Stimulated activated CD4-positive, alpha-beta T cell treated with anti-CD3 and anti-CD28 coated beads, Interleukin-2, amount 100 ng/mL, for 4 hours (primary cell): ENCODE data around the gene PEBP1.
"Not testable (repeated sequence)": the region's sequence is repeated elsewhere in the genome, so short reads cannot be mapped to it uniquely, and the experiment has no call there.

Experiments
- DNase-seq: peaks from one replicate; pipeline ENCODE4 v3.0.0-alpha.2; 2020; ENCODE audit warnings: low read depth

Gene PEBP1

GRCh38 chr12:118135788-118136558, at the start of gene PEBP1:
Gene PEBP1 (plus strand): TSS chr12:118136124. CDS start chr12:118136210, 86 bp downstream.
- DNase-seq, result peak; percentile 87

DNA sequence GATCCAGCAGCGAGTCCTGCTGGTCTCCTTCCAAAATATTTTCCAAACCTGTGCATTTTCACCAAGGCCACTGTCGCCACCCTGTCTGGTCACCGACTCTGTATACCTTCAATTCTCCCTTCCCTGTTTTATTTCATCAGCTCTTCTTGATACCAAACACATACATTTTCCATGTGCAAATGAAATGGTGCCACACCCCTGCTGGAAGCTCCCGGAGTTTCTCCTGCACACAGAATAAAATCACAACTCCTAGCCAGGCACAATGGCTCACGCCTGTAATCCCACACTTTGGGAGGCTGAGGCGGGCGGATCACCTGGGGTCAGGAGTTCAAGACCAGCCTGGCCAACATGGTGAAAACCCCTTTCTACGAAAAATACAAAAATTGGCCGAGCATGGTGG, 46.1 kb upstream of the PEBP1 start:
- DNase-seq, result no peak

DNA sequence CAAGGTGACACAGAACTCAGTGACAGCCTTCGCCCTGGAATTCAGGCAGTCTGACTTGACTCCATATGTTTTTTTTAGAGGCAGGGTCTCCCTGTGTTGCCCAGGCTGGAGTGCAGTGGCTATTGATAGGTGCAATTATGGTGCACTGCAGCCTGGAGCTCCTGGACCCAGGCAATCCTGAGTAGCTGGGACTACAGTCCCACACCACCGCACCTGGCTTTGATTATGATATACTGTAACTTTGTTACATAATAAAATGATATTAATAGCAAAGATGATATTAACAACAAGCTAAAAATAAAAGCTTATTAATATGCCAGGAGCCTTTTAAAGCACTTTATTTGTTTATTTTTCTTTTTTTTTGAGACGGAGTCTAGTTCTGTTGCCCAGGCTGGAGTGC, 41.9 kb upstream of the PEBP1 start:
- no peak for DNase-seq

DNA sequence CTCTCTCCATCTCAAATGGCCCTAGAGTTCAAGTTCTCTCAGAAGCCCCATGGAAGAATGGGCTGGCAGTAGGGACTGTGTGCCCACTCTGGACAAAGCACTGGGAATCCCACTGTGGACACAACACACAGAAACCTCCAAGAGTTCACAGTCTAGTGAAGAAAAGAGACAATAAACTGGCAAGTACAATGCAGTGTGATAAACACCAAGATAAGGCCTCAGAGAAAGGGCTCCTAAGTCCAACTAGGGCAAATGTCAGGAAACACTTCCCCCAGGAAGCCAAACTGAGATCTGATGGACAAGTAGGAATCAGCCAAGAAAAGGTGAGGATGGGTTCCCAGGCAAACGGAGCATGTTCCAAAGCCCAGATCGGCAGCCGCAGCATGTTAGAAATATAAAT, 37.5 kb upstream of the PEBP1 start:
- no peak for DNase-seq

- DNase-seq, result no peak
Observed at GRCh38 chr12:118098911-118099671, 36.8 kb upstream of the PEBP1 start.

- DNase-seq, result no peak
Observed at GRCh38 chr12:118101051-118101450, 34.9 kb upstream of the PEBP1 start.

GRCh38 chr12:118102070-118102469, 33.9 kb upstream of the PEBP1 start:
- no peak for DNase-seq

- no peak for DNase-seq
Observed at GRCh38 chr12:118102609-118103008, 33.3 kb upstream of the PEBP1 start.

DNA sequence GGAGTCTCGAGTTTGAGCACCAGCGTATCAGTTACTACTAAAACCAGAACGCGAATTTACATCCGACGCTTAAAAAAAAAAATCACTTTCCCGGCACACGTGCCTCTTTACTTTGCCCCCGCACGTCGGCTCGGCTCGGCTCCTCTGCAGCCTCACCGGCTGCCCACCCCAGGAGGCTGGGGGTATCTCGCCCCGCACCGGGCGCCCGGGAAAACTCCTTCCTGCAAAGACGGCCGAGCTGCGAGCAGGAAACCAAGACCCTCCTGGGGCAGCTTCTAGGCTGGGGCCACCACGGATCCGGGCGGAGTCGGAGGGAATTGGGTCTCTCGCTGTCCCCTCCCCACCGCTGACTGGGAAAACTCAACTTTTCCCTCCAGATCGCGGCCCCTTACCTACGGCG, 32.7 kb upstream of the PEBP1 start:
- DNase-seq, result no peak

- DNase-seq, result no peak
Observed at GRCh38 chr12:118103601-118104382, 32.1 kb upstream of the PEBP1 start, which contains the start of gene VSIG10. Gene VSIG10 (minus strand): TSS chr12:118104011. CDS start chr12:118103671, 340 bp downstream.

GRCh38 chr12:118107011-118107410, 28.9 kb upstream of the PEBP1 start:
- DNase-seq, result no peak

GRCh38 chr12:118107694-118108093, 28.2 kb upstream of the PEBP1 start:
- DNase-seq, result no peak

DNA sequence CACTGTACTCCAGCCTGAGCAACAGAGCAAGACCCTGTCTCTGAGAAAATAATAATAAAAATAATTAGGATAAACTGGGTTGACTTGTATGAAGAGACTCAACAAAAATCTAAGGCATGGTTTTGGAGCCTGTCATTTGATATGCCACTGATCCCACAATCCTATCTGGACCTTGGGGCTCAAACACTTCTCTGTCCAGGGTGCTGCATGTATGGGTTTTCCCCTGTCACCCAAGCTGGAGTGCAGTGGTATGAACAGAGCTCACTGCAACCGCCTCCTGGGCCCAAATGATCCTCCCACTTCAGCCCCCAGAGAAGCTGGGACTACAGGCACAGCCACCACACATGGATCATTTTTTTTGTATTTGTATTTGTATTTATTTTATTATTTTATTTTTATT, 26.8 kb upstream of the PEBP1 start:
- no peak for DNase-seq

DNA sequence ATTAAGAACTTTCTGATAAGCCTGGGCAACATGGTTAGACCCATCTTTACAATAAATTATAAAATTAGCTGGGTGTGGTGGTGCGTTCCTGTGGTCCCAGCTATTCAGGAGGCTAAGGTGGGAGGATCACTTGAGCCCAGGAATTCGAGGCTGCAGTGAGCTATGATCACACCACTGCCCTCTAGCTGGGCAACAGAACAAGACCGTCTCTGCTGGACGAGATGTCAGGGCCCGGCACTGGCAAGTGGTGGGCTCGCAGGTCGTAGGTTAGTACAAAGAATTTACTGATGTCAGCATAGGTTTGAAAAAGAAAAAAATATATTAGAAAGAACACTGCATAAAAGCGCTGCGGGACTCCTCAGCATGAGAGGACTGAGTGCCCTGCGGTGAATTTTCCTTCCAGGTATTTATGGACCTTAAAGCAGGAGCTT, 16.5 kb upstream of the PEBP1 start:
- no peak for DNase-seq

GRCh38 chr12:118120579-118121363, 15.2 kb upstream of the PEBP1 start:
- peak; percentile 11 for DNase-seq

GRCh38 chr12:118122264-118122663, 13.7 kb upstream of the PEBP1 start:
- DNase-seq, result no peak

- no peak for DNase-seq
Observed at GRCh38 chr12:118124333-118124874, 11.5 kb upstream of the PEBP1 start.

GRCh38 chr12:118125743-118126118, 10.2 kb upstream of the PEBP1 start:
- no peak for DNase-seq

GRCh38 chr12:118126119-118126757, 9.7 kb upstream of the PEBP1 start:
- DNase-seq, result no peak

DNA sequence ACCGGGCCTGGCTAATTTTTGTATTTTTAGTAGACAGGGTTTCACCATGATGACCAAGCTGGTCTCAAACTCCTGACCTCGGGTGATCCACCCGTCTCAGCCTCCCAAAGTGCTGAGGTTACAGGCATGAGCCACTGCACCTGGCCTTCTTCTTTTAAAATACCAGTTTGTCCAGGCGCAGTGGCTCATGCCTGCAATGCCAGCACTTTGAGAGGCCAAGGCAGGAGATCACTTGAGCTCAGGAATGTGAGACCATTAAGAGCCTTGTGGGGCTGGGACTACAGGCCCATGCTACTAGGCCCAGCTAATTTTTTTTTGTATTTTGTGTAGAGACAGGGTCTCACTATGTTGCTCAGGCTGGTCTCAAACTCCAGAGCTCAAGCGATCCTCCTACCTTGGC, 8.1 kb upstream of the PEBP1 start:
- no peak for DNase-seq

DNA sequence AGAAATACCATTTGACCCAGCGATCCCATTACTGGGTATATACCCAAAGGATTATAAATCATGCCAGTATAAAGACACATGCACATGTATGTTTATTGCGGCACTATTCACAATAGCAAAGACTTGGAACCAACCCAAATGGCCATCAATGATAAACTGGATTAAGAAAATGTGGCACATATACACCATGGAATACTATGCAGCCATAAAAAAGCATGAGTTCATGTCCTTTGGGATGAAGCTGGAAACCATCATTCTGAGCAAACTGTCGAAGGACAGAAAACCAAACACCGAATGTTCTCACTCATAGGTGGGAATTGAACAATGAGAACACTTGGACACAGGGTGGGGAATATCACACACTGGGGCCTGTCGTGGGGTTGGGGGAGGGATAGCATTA, 6.5 kb upstream of the PEBP1 start:
- not testable (repeated sequence) for DNase-seq
